HG02840 (cell line): Measurements from ENCODE around the gene PLD4.
"Not testable (repeated sequence)": the region's sequence is repeated elsewhere in the genome, so short reads cannot be mapped to it uniquely, and the experiment has no call there.

Experiments
- ATAC-seq: cut with Tn5 transposase; IDR thresholded peaks from one replicate; pipeline ENCODE4 v1.9.1; 2021; ENCODE audit warnings: mild to moderate bottlenecking, moderate library complexity, moderate number of reproducible peaks; ENCODE audit not compliant: unreplicated experiment, low FRiP score

Gene PLD4

GRCh38 chr14:104898195-104898558 lies 26.5 kb upstream of the PLD4 start:
- ATAC-seq: no peak

GRCh38 chr14:104898870-104899510 lies 25.7 kb upstream of the PLD4 start:
- no peak for ATAC-seq

GRCh38 chr14:104899781-104900180 lies 24.9 kb upstream of the PLD4 start:
- no peak for ATAC-seq

- no peak for ATAC-seq
Measured at GRCh38 chr14:104900639-104901512, 23.8 kb upstream of the PLD4 start.

GRCh38 chr14:104903990-104904389 lies 20.7 kb upstream of the PLD4 start:
- ATAC-seq: no peak

GRCh38 chr14:104904650-104905578 lies 19.8 kb upstream of the PLD4 start:
- not testable (repeated sequence) for ATAC-seq

- not testable (repeated sequence) for ATAC-seq
Measured at GRCh38 chr14:104905579-104905933, 19.1 kb upstream of the PLD4 start.

GRCh38 chr14:104908303-104908702 lies 16.4 kb upstream of the PLD4 start:
- ATAC-seq: no peak

GRCh38 chr14:104912053-104912452 lies 12.6 kb upstream of the PLD4 start:
- no peak for ATAC-seq

GRCh38 chr14:104913435-104913834 lies 11.2 kb upstream of the PLD4 start:
- no peak for ATAC-seq

GRCh38 chr14:104917116-104917515 lies 7.6 kb upstream of the PLD4 start:
- no peak for ATAC-seq

GRCh38 chr14:104917993-104918392 lies 6.7 kb upstream of the PLD4 start:
- no peak for ATAC-seq

GRCh38 chr14:104919152-104919992 lies 5.3 kb upstream of the PLD4 start:
- not testable (repeated sequence) for ATAC-seq

GRCh38 chr14:104919993-104920315 lies 4.7 kb upstream of the PLD4 start:
- no peak for ATAC-seq

GRCh38 chr14:104923640-104924420 lies 849 bp upstream of the PLD4 start:
- no peak for ATAC-seq

GRCh38 chr14:104925214-104925854 lies 655 bp downstream of the PLD4 start:
- ATAC-seq: no peak

GRCh38 chr14:104925855-104926609 lies 1.4 kb downstream of the PLD4 start:
- no peak for ATAC-seq
